Activated CD4-positive, alpha-beta memory T cell treated with anti-CD3 and anti-CD28 coated beads for 36 hours (primary cell): ENCODE data around the gene ZMIZ1. TPM values are rescaled to one million over a fixed set of nuclear protein-coding genes. Genes with fewer than 3 reads are reported as not detected.

Source experiments
- CTCF ChIA-PET: fragments of 350-600 bp; sonication (Branson Sonifier 250); formaldehyde crosslinking; loops from one replicate; lab custom pipeline; 2021; ENCODE audit warnings: antibody characterized with exemption, inconsistent platforms; lab: Charles Lee
- POLR2A ChIA-PET: fragments of 350-600 bp; sonication (Branson Sonifier 250); formaldehyde crosslinking; loops from one replicate; lab custom pipeline; 2021; ENCODE audit warnings: antibody characterized with exemption; lab: Charles Lee
- DNase-seq: peaks from one replicate; pipeline ENCODE4 v3.0.0-alpha.2; 2020
- H3K27ac Mint-ChIP-seq: one replicate; pipeline ENCODE4 v1.8.0; 2021; ENCODE audit warnings: mixed read lengths
- H3K27me3 Mint-ChIP-seq: one replicate; pipeline ENCODE4 v1.8.0; 2021; ENCODE audit warnings: mixed read lengths
- H3K36me3 Mint-ChIP-seq: one replicate; pipeline ENCODE4 v1.8.0; 2021; ENCODE audit warnings: mixed read lengths
- H3K4me1 Mint-ChIP-seq: one replicate; pipeline ENCODE4 v1.8.0; 2021; ENCODE audit warnings: low read depth, mixed read lengths
- H3K4me3 Mint-ChIP-seq: one replicate; pipeline ENCODE4 v1.8.0; 2021; ENCODE audit warnings: mild to moderate bottlenecking, mixed read lengths
- H3K9me3 Mint-ChIP-seq: one replicate; pipeline ENCODE4 v1.8.0; 2021; ENCODE audit warnings: mixed read lengths
- intact Hi-C: fragments of 100-400 bp; cut with micrococcal nuclease; formaldehyde crosslinking; loops from one replicate; pipeline ENCODE4 v1.15.1; 2023
- total RNA-seq, 2 experiments: library from RNA; stranded (reverse); gene quantifications; one replicate each; pipeline ENCODE4 v1.2.3, GENCODE V29; 2021

The ZMIZ1 gene
- total RNA-seq, 2 experiments from 2014 or later = 28.5 to 29.2 TPM

GRCh38 chr10:79024720-79025198 is 44.0 kb upstream of the ZMIZ1 start:
- no peak for DNase-seq
- Mint-ChIP-seq H3K4me1 (peaks cover 28% of the 10 kb centered on the region), H3K4me3 (no peak overlapping the region), H3K27ac (no peak overlapping the region), H3K9me3 (no peaks in the 10 kb centered on the region), H3K36me3 (no peaks in the 10 kb centered on the region), H3K27me3 (no peaks in the 10 kb centered on the region)
- CTCF ChIA-PET = interaction anchor here (0.6 to 1.2 kb wide), 2 partner anchors 20 to 178 kb away, joined by 3 to 4 read pairs; no protein-coding TSS in a partner anchor
- intact Hi-C loops = loop anchor here (2.0 kb wide), 1 partner anchor 40 kb away; no protein-coding TSS in a partner anchor
- POLR2A ChIA-PET = no interaction called here

GRCh38 chr10:79025199-79025832 is 43.5 kb upstream of the ZMIZ1 start:
- intact Hi-C loops = loop anchor here (2.0 kb wide), 1 partner anchor 39 kb away; no protein-coding TSS in a partner anchor
- Mint-ChIP-seq H3K4me3 (no peak overlapping the region), H3K27ac (no peak overlapping the region), H3K36me3 (no peaks in the 10 kb centered on the region), H3K9me3 (no peaks in the 10 kb centered on the region), H3K4me1 (peaks cover 28% of the 10 kb centered on the region), H3K27me3 (no peaks in the 10 kb centered on the region)
- peak; percentile 51 for DNase-seq
- CTCF ChIA-PET = interaction anchor here (0.6 kb wide), 1 partner anchor 20 kb away, joined by 3 read pairs; no protein-coding TSS in a partner anchor
- POLR2A ChIA-PET = no interaction called here

- intact Hi-C loops = no loop called here
- CTCF ChIA-PET = no interaction called here
- DNase-seq = no peak
- Mint-ChIP-seq H3K4me3 (no peak overlapping the region), H3K27me3 (no peaks in the 10 kb centered on the region), H3K27ac (no peak overlapping the region), H3K36me3 (no peaks in the 10 kb centered on the region), H3K4me1 (peaks cover 28% of the 10 kb centered on the region), H3K9me3 (no peaks in the 10 kb centered on the region)
- POLR2A ChIA-PET = no interaction called here
Observed at GRCh38 chr10:79026341-79026761, 42.4 kb upstream of the ZMIZ1 start.

- no peaks in the 10 kb centered on the region for H3K27me3 Mint-ChIP-seq
- DNase-seq = no peak
- intact Hi-C loops = no loop called here
- ChIA-PET POLR2A (no interaction called here), CTCF (no interaction called here)
- no peaks in the 10 kb centered on the region for H3K36me3 Mint-ChIP-seq
- no peak overlapping the region for H3K27ac Mint-ChIP-seq
- H3K9me3 Mint-ChIP-seq = no peaks in the 10 kb centered on the region
- peaks cover 28% of the 10 kb centered on the region for H3K4me1 Mint-ChIP-seq
- H3K4me3 Mint-ChIP-seq = no peak overlapping the region
Observed at GRCh38 chr10:79026806-79027146, 42.0 kb upstream of the ZMIZ1 start.

GRCh38 chr10:79027147-79028055 is 41.4 kb upstream of the ZMIZ1 start:
- Mint-ChIP-seq H3K27ac (no peak overlapping the region), H3K36me3 (no peaks in the 10 kb centered on the region), H3K4me1 (peaks cover 28% of the 10 kb centered on the region), H3K27me3 (no peaks in the 10 kb centered on the region), H3K4me3 (no peak overlapping the region), H3K9me3 (no peaks in the 10 kb centered on the region)
- CTCF ChIA-PET = interaction anchor here (1.0 kb wide), 1 partner anchor 168 kb away, joined by 4 read pairs; no protein-coding TSS in a partner anchor
- POLR2A ChIA-PET = no interaction called here
- DNase-seq = peak; percentile 40
- intact Hi-C loops = no loop called here

GRCh38 chr10:79028056-79028430 is 40.7 kb upstream of the ZMIZ1 start:
- no peak for DNase-seq
- Mint-ChIP-seq H3K9me3 (no peaks in the 10 kb centered on the region), H3K4me1 (peaks cover 28% of the 10 kb centered on the region), H3K36me3 (no peaks in the 10 kb centered on the region), H3K27me3 (no peaks in the 10 kb centered on the region), H3K27ac (no peak overlapping the region), H3K4me3 (no peak overlapping the region)
- POLR2A ChIA-PET = no interaction called here
- intact Hi-C loops = no loop called here
- CTCF ChIA-PET = interaction anchor here (1.0 kb wide), 1 partner anchor 168 kb away, joined by 4 read pairs; no protein-coding TSS in a partner anchor

- no peak overlapping the region for H3K27ac Mint-ChIP-seq
- CTCF ChIA-PET = interaction anchor here (1.0 kb wide), 1 partner anchor 167 kb away, joined by 4 read pairs; no protein-coding TSS in a partner anchor
- intact Hi-C loops = no loop called here
Observed at GRCh38 chr10:79028451-79029010, 40.2 kb upstream of the ZMIZ1 start.

GRCh38 chr10:79029478-79030390 is 39.0 kb upstream of the ZMIZ1 start:
- POLR2A ChIA-PET = no interaction called here
- Mint-ChIP-seq H3K27ac (no peak overlapping the region), H3K27me3 (no peaks in the 10 kb centered on the region), H3K4me1 (peaks cover 28% of the 10 kb centered on the region), H3K9me3 (no peaks in the 10 kb centered on the region), H3K36me3 (no peaks in the 10 kb centered on the region), H3K4me3 (no peak overlapping the region)
- no peak for DNase-seq
- intact Hi-C loops = no loop called here
- CTCF ChIA-PET = interaction anchor here (1.5 kb wide), 1 partner anchor 166 kb away, joined by 3 read pairs; no protein-coding TSS in a partner anchor

More at GRCh38 chr10:79028451-79029010, 40.2 kb upstream of the ZMIZ1 start:
- POLR2A ChIA-PET = no interaction called here
- no peaks in the 10 kb centered on the region for H3K27me3 Mint-ChIP-seq
- no peak for DNase-seq
- H3K4me3 Mint-ChIP-seq = no peak overlapping the region
- H3K4me1 Mint-ChIP-seq = peaks cover 28% of the 10 kb centered on the region
- no peaks in the 10 kb centered on the region for H3K36me3 Mint-ChIP-seq
- H3K9me3 Mint-ChIP-seq = no peaks in the 10 kb centered on the region

GRCh38 chr10:79030705-79031104 is 38.1 kb upstream of the ZMIZ1 start:
- no peaks in the 10 kb centered on the region for H3K36me3 Mint-ChIP-seq
- no peak for DNase-seq
- no peaks in the 10 kb centered on the region for H3K9me3 Mint-ChIP-seq
- peaks cover 18% of the 10 kb centered on the region for H3K4me1 Mint-ChIP-seq
- H3K4me3 Mint-ChIP-seq = no peak overlapping the region
- CTCF ChIA-PET = interaction anchor here (1.5 kb wide), 1 partner anchor 165 kb away, joined by 3 read pairs; no protein-coding TSS in a partner anchor
- H3K27ac Mint-ChIP-seq = no peak overlapping the region
- POLR2A ChIA-PET = interaction anchor here (0.6 kb wide), 1 partner anchor 993 kb away, joined by 4 read pairs; no protein-coding TSS in a partner anchor
- intact Hi-C loops = no loop called here
- no peaks in the 10 kb centered on the region for H3K27me3 Mint-ChIP-seq

- H3K4me1 Mint-ChIP-seq = peaks cover 13% of the 10 kb centered on the region
- no peaks in the 10 kb centered on the region for H3K27me3 Mint-ChIP-seq
- DNase-seq = no peak
- intact Hi-C loops = no loop called here
- POLR2A ChIA-PET = no interaction called here
- H3K27ac Mint-ChIP-seq = no peak overlapping the region
- H3K36me3 Mint-ChIP-seq = no peaks in the 10 kb centered on the region
- no peaks in the 10 kb centered on the region for H3K9me3 Mint-ChIP-seq
- H3K4me3 Mint-ChIP-seq = no peak overlapping the region
- CTCF ChIA-PET = no interaction called here
Observed at GRCh38 chr10:79031723-79032122, 37.0 kb upstream of the ZMIZ1 start.

GRCh38 chr10:79034271-79034876 is 34.4 kb upstream of the ZMIZ1 start:
- Mint-ChIP-seq H3K4me3 (no peak overlapping the region), H3K27ac (no peak overlapping the region), H3K27me3 (no peaks in the 10 kb centered on the region), H3K36me3 (no peaks in the 10 kb centered on the region), H3K9me3 (no peaks in the 10 kb centered on the region), H3K4me1 (no peaks in the 10 kb centered on the region)
- no peak for DNase-seq
- POLR2A ChIA-PET = no interaction called here
- CTCF ChIA-PET = no interaction called here
- intact Hi-C loops = no loop called here
